H1 (cell line): ENCODE measurements around the gene OR7A10. TPM values are rescaled to one million over a fixed set of nuclear protein-coding genes. Genes with fewer than 3 reads are reported as not detected.

Source experiments
- CTBP2 ChIP-seq: IDR thresholded peaks from 2 replicates; pipeline ENCODE4 v1.7.0; 2011; ENCODE audit warnings: borderline replicate concordance, mild to moderate bottlenecking, moderate library complexity, mixed read lengths, low read length; ENCODE audit not compliant: insufficient read depth, insufficient read length
- GTF2F1 ChIP-seq: IDR thresholded peaks from 2 replicates; pipeline ENCODE4 v1.6.1; 2012; ENCODE audit warnings: low read depth, low read length, improper control_type of control experiment, borderline replicate concordance
- HDAC2 ChIP-seq, 2 experiments: fragments of 300-600 bp in 1 of 2; sonication (generic) in 1 of 2; IDR thresholded peaks; 2 replicates each; pipeline ENCODE4 v1.6.1; 2011 to 2012; ENCODE audit warnings: low read depth in 2 of 2, low read length in 2 of 2, mild to moderate bottlenecking in 2 of 2, moderate library complexity in 2 of 2, borderline replicate concordance in 1 of 2, inconsistent platforms in 1 of 2
- KDM1A ChIP-seq: fragments of 200-600, 300-600 bp; sonication (generic); IDR thresholded peaks from 2 replicates; pipeline ENCODE4 v1.7.1; 2016; ENCODE audit warnings: mild to moderate bottlenecking, low read length, borderline replicate concordance
- KDM4A ChIP-seq: IDR thresholded peaks from one replicate; pipeline ENCODE4 v1.7.1; 2012; ENCODE audit warnings: low read depth, mild to moderate bottlenecking, moderate library complexity, low read length, inconsistent platforms; ENCODE audit not compliant: severe bottlenecking
- KDM5A ChIP-seq: fragments of 200-600 bp; IDR thresholded peaks from 2 replicates; pipeline ENCODE4 v1.7.1; 2012; ENCODE audit warnings: mild to moderate bottlenecking, low read length, inconsistent platforms, mixed read lengths
- POLR2A ChIP-seq, 2 experiments: IDR thresholded peaks; 1 replicate in 1 of 2; 2 replicates in 1 of 2; pipeline ENCODE4 v1.6.1; 2011; ENCODE audit warnings: low read depth in 2 of 2, low read length in 2 of 2, mild to moderate bottlenecking in 2 of 2; ENCODE audit errors: control extremely low read depth in 1 of 2
- RBBP5 ChIP-seq: IDR thresholded peaks from 2 replicates; pipeline ENCODE4 v1.7.1; 2012; ENCODE audit warnings: low read depth, mild to moderate bottlenecking, inconsistent platforms, low read length, moderate library complexity, borderline replicate concordance
- RFX5 ChIP-seq: IDR thresholded peaks from 2 replicates; pipeline ENCODE4 v1.6.1; 2011; ENCODE audit warnings: low read depth, low read length, improper control_type of control experiment, borderline replicate concordance
- RXRA ChIP-seq: IDR thresholded peaks from 2 replicates; pipeline ENCODE4 v1.6.1; 2011; ENCODE audit warnings: low read depth, mild to moderate bottlenecking, low read length, moderate library complexity; ENCODE audit not compliant: insufficient read depth
- SIN3A ChIP-seq, 2 experiments: IDR thresholded peaks in 1 of 2; conservative IDR thresholded peaks in 1 of 2; 2 replicates each; pipeline ENCODE4 v1.6.1; 2011 to 2012; ENCODE audit warnings: low read length in 2 of 2, improper control_type of control experiment in 1 of 2, low read depth in 1 of 2, mild to moderate bottlenecking in 1 of 2
- SP1 ChIP-seq: IDR thresholded peaks from 2 replicates; pipeline ENCODE4 v1.6.1; 2011; ENCODE audit warnings: low read depth, low read length
- SP2 ChIP-seq: IDR thresholded peaks from 2 replicates; pipeline ENCODE4 v1.6.1; 2012; ENCODE audit warnings: mild to moderate bottlenecking, low read length, inconsistent platforms
- SP4 ChIP-seq: IDR thresholded peaks from 2 replicates; pipeline ENCODE4 v1.6.1; 2012; ENCODE audit warnings: low read length, inconsistent platforms
- SUZ12 ChIP-seq: fragments of 200-600 bp; sonication (generic); IDR thresholded peaks from 2 replicates; pipeline ENCODE4 v1.6.1; 2012; ENCODE audit warnings: mild to moderate bottlenecking, inconsistent platforms, low read length, moderate library complexity, mixed read lengths
- TCF12 ChIP-seq: IDR thresholded peaks from 2 replicates; pipeline ENCODE4 v1.6.1; 2011; ENCODE audit warnings: low read depth, mild to moderate bottlenecking, low read length
- YY1 ChIP-seq: IDR thresholded peaks from 2 replicates; pipeline ENCODE4 v1.6.1; 2011; ENCODE audit warnings: low read depth, mild to moderate bottlenecking, low read length
- polyA plus RNA-seq, 7 experiments: library from polyadenylated mRNA; depleted of rRNA in 3 of 7; stranded (reverse) in 5 of 7; unstranded in 2 of 7; fragments of >200 nt in 5 of 7; fragments of 200-250 nt in 2 of 7; gene quantifications; 1 replicate in 5 of 7; 2 replicates in 1 of 7; 4 replicates in 1 of 7; pipeline versions ENCODE4 v1.2.1 to v1.2.3, GENCODE V29; 2011 to 2013; ENCODE audit warnings: missing spikeins in 2 of 7, mixed read lengths in 2 of 7
- total RNA-seq: library from RNA; stranded (reverse); fragmentation: NEBNext Ultra II Directional; extraction: Animal tissue kit (Norgen Biotek cat#: 25700); gene quantifications from 2 replicates; pipeline ENCODE4 v1.2.1, GENCODE V29; 2021
- TF ChIP-seq, protein P1 (sequence below): IDR thresholded peaks from 2 replicates; pipeline ENCODE4 v1.6.1; 2011; ENCODE audit warnings: low read depth, mild to moderate bottlenecking, low read length; ENCODE audit not compliant: insufficient read depth

Gene OR7A10
- total and polyA plus RNA-seq, 2 of the 8 experiments (the other 6 are each of a cell fraction or from before 2014, with no cell fraction given): not detected

GRCh38 chr19:14843578-14843977 lies 5.1 kb downstream of the OR7A10 start (continued):
- no peak for TF ChIP-seq POLR2A (IDR thresholded peaks at IDR 0.05; ENCODE audit: control extremely low read depth in 1 of 2, low read depth in 2 of 2, low read length in 2 of 2)
- TF ChIP-seq HDAC2 (IDR thresholded peaks at IDR 0.05; ENCODE audit: borderline replicate concordance in 1 of 2, low read depth in 2 of 2, low read length in 2 of 2): no peak
- TF ChIP-seq GTF2F1: no peak
- no peak for TF ChIP-seq RXRA
- no peak for TF ChIP-seq TCF12
- no peak for TF ChIP-seq SP2
- no peak for TF ChIP-seq SP1
- TF ChIP-seq SUZ12: no peak
- no peak for TF ChIP-seq YY1
- TF ChIP-seq KDM5A: no peak
- no peak for TF ChIP-seq KDM1A
- TF ChIP-seq SIN3A (conservative IDR thresholded peaks at IDR 0.05 in 1 of 2, IDR thresholded peaks at IDR 0.05 in 1 of 2; ENCODE audit: low read depth in 1 of 2, low read length in 2 of 2): no peak
- no peak for TF ChIP-seq CTBP2
- TF ChIP-seq, protein P1, sequence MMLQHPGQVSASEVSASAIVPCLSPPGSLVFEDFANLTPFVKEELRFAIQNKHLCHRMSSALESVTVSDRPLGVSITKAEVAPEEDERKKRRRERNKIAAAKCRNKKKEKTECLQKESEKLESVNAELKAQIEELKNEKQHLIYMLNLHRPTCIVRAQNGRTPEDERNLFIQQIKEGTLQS: no peak
- no peak for TF ChIP-seq RBBP5
- no peak for TF ChIP-seq RFX5
- TF ChIP-seq SP4: no peak
- no peak for TF ChIP-seq KDM4A
